GM12878 (cell line): ENCODE measurements around the gene AP3B1.

Experiments
- CBX3 ChIP-seq: fragments of 200-600 bp; sonication (generic); IDR thresholded peaks from 2 replicates; pipeline ENCODE4 v1.6.1; 2016; ENCODE audit warnings: low read depth, borderline replicate concordance
- ELK1 ChIP-seq: IDR thresholded peaks from 2 replicates; pipeline ENCODE4 v1.6.1; 2012; ENCODE audit warnings: low read depth, low read length, improper control_type of control experiment
- GABPA ChIP-seq: IDR thresholded peaks from 2 replicates; pipeline ENCODE4 v1.6.1; 2014; ENCODE audit warnings: antibody characterized with exemption, low read depth, mild to moderate bottlenecking, inconsistent platforms
- NFYB ChIP-seq: IDR thresholded peaks from 2 replicates; pipeline ENCODE4 v1.6.1; 2011; ENCODE audit warnings: low read depth, mild to moderate bottlenecking, low read length, improper control_type of control experiment, moderate library complexity; ENCODE audit not compliant: insufficient read depth
- NR2C1 ChIP-seq: fragments of 450-650 bp; IDR thresholded peaks from 2 replicates; pipeline ENCODE4 v1.6.1; 2017; ENCODE audit warnings: antibody characterized with exemption, mild to moderate bottlenecking, moderate library complexity
- POLR2AphosphoS5 ChIP-seq: IDR thresholded peaks from 2 replicates; pipeline ENCODE4 v1.6.1; 2011; ENCODE audit warnings: mild to moderate bottlenecking, low read length, inconsistent platforms
- RAD21 ChIP-seq: IDR thresholded peaks from 2 replicates; pipeline ENCODE4 v1.6.1; 2011; ENCODE audit warnings: mild to moderate bottlenecking, low read depth, low read length, moderate library complexity; ENCODE audit not compliant: insufficient read depth
- STAT1 ChIP-seq: fragments of 450-650 bp; conservative IDR thresholded peaks from 2 replicates; pipeline ENCODE4 v1.6.1; 2014; ENCODE audit warnings: antibody characterized with exemption, mild to moderate bottlenecking
- TCF12 ChIP-seq: IDR thresholded peaks from 2 replicates; pipeline ENCODE4 v1.6.1; 2011; ENCODE audit warnings: low read depth, mild to moderate bottlenecking, low read length
- YY1 ChIP-seq: IDR thresholded peaks from 2 replicates; pipeline ENCODE4 v1.6.1; 2011; ENCODE audit warnings: low read depth, mild to moderate bottlenecking, low read length
- ZSCAN29 ChIP-seq: fragments of 450-650 bp; IDR thresholded peaks from 2 replicates; pipeline ENCODE4 v1.6.1; 2017; ENCODE audit warnings: mild to moderate bottlenecking, moderate library complexity

- TF ChIP-seq CBX3 (no peak), POLR2AphosphoS5 (no peak), NFYB (no peak), TCF12 (no peak), YY1 (no peak), GABPA (no peak), ELK1 (no peak), ZSCAN29 (no peak), RAD21 (no peak), NR2C1 (no peak), STAT1 (no peak)
Measured at GRCh38 chr5:78336698-78337097, 42.2 kb upstream of the AP3B1 start.
